ENCODE measurements around the gene MPRIP. TPM values are rescaled to one million over a fixed set of nuclear protein-coding genes. Genes with fewer than 3 reads are reported as not detected.

MPRIP gene
- total and polyA plus RNA-seq, 2 donors (not counting 3 experiments of a cell fraction or from before 2014, with no cell fraction given), result 94.6 to 246 TPM

- intact Hi-C loops (cut with micrococcal nuclease) (no loop called here), dilution Hi-C loops (cut with MboI; ENCODE audit: extremely low pct_ligation_motif_present, low sequenced_read_pairs) (no loop called here)
- Histone ChIP-seq H3K4me1 (ENCODE audit: control insufficient read depth, extremely low read depth, insufficient read depth, low read length) (peaks cover 12% of the 10 kb centered on the region), H3K4me3 (replicated peaks in 1 of 3; ENCODE audit: insufficient read depth in 1 of 3, low read depth in 1 of 3, low read length in 3 of 3) (no peak overlapping the region), H3K9ac (replicated peaks; ENCODE audit: extremely low read depth, insufficient read depth, low read length) (no peak overlapping the region), H3K27me3 (ENCODE audit: control insufficient read depth in 2 of 2, insufficient read depth in 2 of 2, low read length in 2 of 2) (no peaks in the 10 kb centered on the region), H3K9me1 (replicated peaks; ENCODE audit: control insufficient read depth, extremely low read depth, insufficient read depth, low read length) (no peaks in the 10 kb centered on the region), H3K79me2 (ENCODE audit: control insufficient read depth, insufficient read depth, low read length) (no peaks in the 10 kb centered on the region), H3K9me3 (replicated peaks; ENCODE audit: control insufficient read depth, insufficient read depth, low read length) (no peaks in the 10 kb centered on the region), H3K27ac (ENCODE audit: insufficient read depth, low read depth, low read length) (no peak overlapping the region), H3K36me3 (ENCODE audit: control insufficient read depth in 2 of 2, extremely low read depth in 1 of 2, insufficient read depth in 2 of 2, low read length in 2 of 2) (peaks cover 7 to 36% of the 10 kb centered on the region in 2 experiments), H4K20me1 (replicated peaks; ENCODE audit: control insufficient read depth, extremely low read depth, insufficient read depth, low read length) (no peaks in the 10 kb centered on the region), H2AFZ (ENCODE audit: low read depth, low read length) (no peak overlapping the region), H3K4me2 (ENCODE audit: insufficient read depth, low read length) (no peak overlapping the region)
- no TSS peak for BruUV-seq (replicated peaks)
- DNase-seq (ENCODE audit: low read depth, low spot score), result no peak
- ChIA-PET POLR2A (no interaction called here), CTCF (interaction anchor here (0.9 to 1.2 kb wide), 2 partner anchors 8 to 9 kb away, joined by 3 read pairs; no protein-coding TSS in a partner anchor)
- FAIRE-seq, result no peak
- no peak for TF ChIP-seq GATA2 (IDR thresholded peaks at IDR 0.05; ENCODE audit: insufficient read depth, insufficient read length, low read depth, low read length)
Measured at GRCh38 chr17:17137731-17138585, 95.7 kb downstream of the MPRIP start.

- no peak for TF ChIP-seq MYC (IDR thresholded peaks at IDR 0.05; ENCODE audit: low read depth, low read length)
- TF ChIP-seq JUN (IDR thresholded peaks at IDR 0.05; ENCODE audit: borderline replicate concordance, insufficient read depth, insufficient read length, low read depth), result no peak
- no peak for TF ChIP-seq POLR2AphosphoS5 (IDR thresholded peaks at IDR 0.05; ENCODE audit: insufficient read depth, low read depth, low read length)
- H2AFZ ChIP-seq (ENCODE audit: low read depth, low read length), result no peak overlapping the region
- H3K4me1 ChIP-seq (ENCODE audit: control insufficient read depth, extremely low read depth, insufficient read depth, low read length), result peaks cover 12% of the 10 kb centered on the region
- ChIA-PET CTCF (interaction anchor here (0.6 to 3.4 kb wide), 7 partner anchors 12 to 140 kb away, joined by 3 to 40 read pairs (median 10); partner anchors contain the start of gene FLCN), POLR2A (no interaction called here)
- no peak overlapping the region for H3K27ac ChIP-seq (ENCODE audit: insufficient read depth, low read depth, low read length)
- BruUV-seq (replicated peaks), result no TSS peak
- DNase-seq (ENCODE audit: low read depth, low spot score), result no peak
- H3K79me2 ChIP-seq (ENCODE audit: control insufficient read depth, insufficient read depth, low read length), result no peaks in the 10 kb centered on the region
- no peaks in the 10 kb centered on the region for H3K9me3 ChIP-seq (replicated peaks; ENCODE audit: control insufficient read depth, insufficient read depth, low read length)
- no peaks in the 10 kb centered on the region for H3K9me1 ChIP-seq (replicated peaks; ENCODE audit: control insufficient read depth, extremely low read depth, insufficient read depth, low read length)
- dilution Hi-C loops (cut with MboI; ENCODE audit: extremely low pct_ligation_motif_present, low sequenced_read_pairs), result no loop called here
- H3K4me2 ChIP-seq (ENCODE audit: insufficient read depth, low read length), result no peak overlapping the region
- peaks cover 7 to 43% of the 10 kb centered on the region in 2 experiments for H3K36me3 ChIP-seq (ENCODE audit: control insufficient read depth in 2 of 2, extremely low read depth in 1 of 2, insufficient read depth in 2 of 2, low read length in 2 of 2)
- intact Hi-C loops (cut with micrococcal nuclease), result loop anchor here (2.0 kb wide), 1 partner anchor 137 kb away; no protein-coding TSS in a partner anchor
- no peaks in the 10 kb centered on the region for H4K20me1 ChIP-seq (replicated peaks; ENCODE audit: control insufficient read depth, extremely low read depth, insufficient read depth, low read length)
- no peak overlapping the region for H3K4me3 ChIP-seq (replicated peaks in 1 of 3; ENCODE audit: insufficient read depth in 1 of 3, low read depth in 1 of 3, low read length in 3 of 3)
- no peak overlapping the region for H3K9ac ChIP-seq (replicated peaks; ENCODE audit: extremely low read depth, insufficient read depth, low read length)
- no peaks in the 10 kb centered on the region for H3K27me3 ChIP-seq (ENCODE audit: control insufficient read depth in 2 of 2, insufficient read depth in 2 of 2, low read length in 2 of 2)
- FAIRE-seq, result no peak
Measured at GRCh38 chr17:17139972-17140589, 97.8 kb downstream of the MPRIP start.

Measured in endothelial cell of umbilical vein (primary cell).